ENCODE data around the gene PRSS58. TPM values are rescaled to one million over a fixed set of nuclear protein-coding genes. Genes with fewer than 3 reads are reported as not detected.
A peak's percentile ranks its signal among the peaks of the same experiment; 100 is the strongest.

PRSS58 gene
- total and polyA plus RNA-seq, 11 donors: not detected

- Histone ChIP-seq H3K4me3 (no peak overlapping the region), H3K36me3 (no peaks in the 10 kb centered on the region), H3K9me3 (no peaks in the 10 kb centered on the region), H3K4me1 (no peaks in the 10 kb centered on the region), H3K27me3 (no peaks in the 10 kb centered on the region), H3K27ac (no peak overlapping the region)
- WGBS, 4 donors: 35 to 39% (median 37%) methylated on average over 7 of the region's 7 CpGs
- TF ChIP-seq, protein P1, sequence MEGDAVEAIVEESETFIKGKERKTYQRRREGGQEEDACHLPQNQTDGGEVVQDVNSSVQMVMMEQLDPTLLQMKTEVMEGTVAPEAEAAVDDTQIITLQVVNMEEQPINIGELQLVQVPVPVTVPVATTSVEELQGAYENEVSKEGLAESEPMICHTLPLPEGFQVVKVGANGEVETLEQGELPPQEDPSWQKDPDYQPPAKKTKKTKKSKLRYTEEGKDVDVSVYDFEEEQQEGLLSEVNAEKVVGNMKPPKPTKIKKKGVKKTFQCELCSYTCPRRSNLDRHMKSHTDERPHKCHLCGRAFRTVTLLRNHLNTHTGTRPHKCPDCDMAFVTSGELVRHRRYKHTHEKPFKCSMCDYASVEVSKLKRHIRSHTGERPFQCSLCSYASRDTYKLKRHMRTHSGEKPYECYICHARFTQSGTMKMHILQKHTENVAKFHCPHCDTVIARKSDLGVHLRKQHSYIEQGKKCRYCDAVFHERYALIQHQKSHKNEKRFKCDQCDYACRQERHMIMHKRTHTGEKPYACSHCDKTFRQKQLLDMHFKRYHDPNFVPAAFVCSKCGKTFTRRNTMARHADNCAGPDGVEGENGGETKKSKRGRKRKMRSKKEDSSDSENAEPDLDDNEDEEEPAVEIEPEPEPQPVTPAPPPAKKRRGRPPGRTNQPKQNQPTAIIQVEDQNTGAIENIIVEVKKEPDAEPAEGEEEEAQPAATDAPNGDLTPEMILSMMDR (IDR thresholded peaks at IDR 0.05): no peak
- TF ChIP-seq POLR2A (IDR thresholded peaks at IDR 0.05): no peak
- DNase-seq: no peak
- intact Hi-C loops (cut with DNase I): no loop called here
- ATAC-seq: no peak
Observed at GRCh38 chr7:142248166-142249160, 9.4 kb downstream of the PRSS58 start.

DNA sequence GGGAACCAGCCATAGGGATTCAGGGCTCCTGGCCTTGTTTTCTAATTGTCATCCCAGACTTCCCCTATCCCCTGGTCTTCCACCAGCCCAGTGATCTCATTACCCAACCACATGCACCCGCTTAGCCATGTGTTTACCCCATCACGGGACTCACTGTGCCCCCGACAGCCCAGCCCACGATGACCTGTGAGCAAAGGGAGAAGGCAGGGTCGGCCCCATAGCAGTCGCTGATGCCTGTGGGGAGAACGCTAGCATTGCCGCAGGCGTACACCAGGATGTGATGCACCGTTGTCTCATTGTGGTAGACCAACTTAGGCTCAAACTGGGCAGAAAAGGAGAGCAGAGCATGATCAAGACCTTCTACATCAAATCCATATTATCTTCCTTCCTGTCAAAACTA lies 14.0 kb downstream of the PRSS58 start:
- 78 to 88% (median 85%) methylated on average over 10 of the region's 10 CpGs for WGBS, 4 donors
- TF ChIP-seq POLR2A (IDR thresholded peaks at IDR 0.05): no peak
- TF ChIP-seq, protein P1 (IDR thresholded peaks at IDR 0.05): no peak
- peaks cover 0 to 3% (median 0%) of the 10 kb centered on the region in 9 donors for H3K27me3 ChIP-seq
- H3K36me3 ChIP-seq: no peaks in the 10 kb centered on the region
- DNase-seq (no peak), ATAC-seq (no peak)
- intact Hi-C loops (cut with DNase I): no loop called here
- H3K4me1 ChIP-seq: no peaks in the 10 kb centered on the region
- no peak overlapping the region for H3K4me3 ChIP-seq
- H3K9me3 ChIP-seq: no peaks in the 10 kb centered on the region
- no peak overlapping the region for H3K27ac ChIP-seq

DNA sequence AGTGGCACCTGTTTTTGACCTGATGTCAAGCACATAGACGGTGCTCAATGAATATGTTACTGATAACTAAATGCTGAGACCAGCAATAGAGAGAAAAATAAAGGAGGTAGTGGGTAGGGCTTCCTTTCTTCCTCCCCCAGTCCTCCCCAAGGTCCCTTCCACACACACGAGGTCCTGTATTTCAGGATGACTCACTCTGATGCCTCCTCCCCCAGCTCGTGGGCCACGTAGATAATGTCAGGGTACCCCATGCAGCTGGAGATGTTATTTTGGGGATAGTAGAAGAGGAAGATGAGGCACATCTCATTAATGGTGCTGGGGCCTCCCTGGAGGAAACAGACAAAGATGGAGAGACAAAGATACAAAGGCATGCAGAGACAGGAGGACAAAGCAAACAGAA lies 17.3 kb downstream of the PRSS58 start:
- no peak overlapping the region for H3K4me3 ChIP-seq
- no peaks in the 10 kb centered on the region for H3K4me1 ChIP-seq
- ATAC-seq (no peak), DNase-seq (no peak)
- TF ChIP-seq POLR2A (IDR thresholded peaks at IDR 0.05): no peak
- TF ChIP-seq, protein P1 (IDR thresholded peaks at IDR 0.05): no peak
- peaks cover 0 to 3% (median 0%) of the 10 kb centered on the region in 9 donors for H3K27me3 ChIP-seq
- WGBS, 4 donors: 23 to 51% (median 34%) methylated on average over 4 of the region's 4 CpGs
- H3K9me3 ChIP-seq: peaks cover 0 to 5% (median 0%) of the 10 kb centered on the region in 12 donors
- H3K36me3 ChIP-seq: no peaks in the 10 kb centered on the region
- H3K27ac ChIP-seq: no peak overlapping the region
- intact Hi-C loops (cut with DNase I): no loop called here

GRCh38 chr7:142231716-142232115 lies 26.1 kb downstream of the PRSS58 start:
- TF ChIP-seq POLR2A (IDR thresholded peaks at IDR 0.05): no peak
- TF ChIP-seq, protein P1 (IDR thresholded peaks at IDR 0.05): peak in 1 of 12 donors; percentile 10
- ATAC-seq (no peak), DNase-seq (no peak)
- no peaks in the 10 kb centered on the region for H3K4me1 ChIP-seq
- H3K9me3 ChIP-seq: peaks cover 0 to 6% (median 0%) of the 10 kb centered on the region in 12 donors
- intact Hi-C loops (cut with DNase I): no loop called here
- no peaks in the 10 kb centered on the region for H3K36me3 ChIP-seq
- WGBS, 4 donors: 13 to 27% (median 16%) methylated on average over 7 of the region's 7 CpGs
- H3K4me3 ChIP-seq: no peak overlapping the region
- H3K27ac ChIP-seq: no peak overlapping the region
- peaks cover 0 to 6% (median 0%) of the 10 kb centered on the region in 9 donors for H3K27me3 ChIP-seq
